Measurements from ENCODE around the gene C6orf15.

Gene C6orf15

GRCh38 chr6:31112478-31112877, at the start of gene C6orf15:
Gene C6orf15 (minus strand): TSS chr6:31112575. CDS start chr6:31112555, 20 bp downstream.
- no peak for DNase-seq (ENCODE audit: low read depth)

DNA sequence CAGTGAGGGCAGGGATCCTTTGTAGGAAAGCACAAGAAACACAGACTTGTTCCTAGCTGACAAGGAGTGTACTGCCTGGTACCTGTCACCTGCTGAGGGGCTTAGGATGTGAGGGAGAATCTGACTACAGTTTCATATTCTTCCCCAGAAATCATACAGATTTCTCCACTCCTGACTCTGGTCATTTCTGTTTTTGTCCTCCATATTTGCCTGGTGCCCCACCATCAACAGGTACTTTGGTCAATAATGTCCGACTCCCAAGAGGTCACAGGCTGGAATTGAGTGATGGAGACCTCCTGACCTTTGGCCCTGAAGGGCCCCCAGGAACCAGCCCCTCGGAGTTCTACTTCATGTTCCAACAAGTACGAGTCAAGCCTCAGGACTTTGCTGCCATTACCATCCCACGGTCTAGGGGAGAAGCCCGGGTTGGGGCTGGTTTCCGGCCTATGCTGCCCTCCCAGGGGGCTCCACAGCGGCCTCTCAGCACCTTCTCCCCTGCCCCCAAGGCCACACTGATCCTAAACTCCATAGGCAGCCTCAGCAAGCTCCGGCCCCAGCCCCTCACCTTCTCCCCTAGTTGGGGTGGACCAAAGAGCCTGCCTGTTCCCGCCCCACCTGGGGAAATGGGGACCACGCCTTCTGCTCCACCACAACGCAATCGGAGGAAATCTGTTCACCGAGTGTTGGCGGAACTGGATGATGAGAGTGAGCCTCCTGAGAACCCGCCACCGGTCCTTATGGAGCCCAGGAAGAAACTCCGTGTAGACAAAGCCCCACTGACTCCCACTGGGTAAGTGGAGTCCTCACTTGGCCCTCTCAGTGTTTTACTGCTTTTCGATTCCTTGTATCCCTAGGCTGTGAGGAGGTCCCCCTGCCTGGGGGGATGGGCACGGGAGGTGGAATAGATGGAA, 49.1 kb upstream of the C6orf15 start:
- no peak for DNase-seq (ENCODE audit: low read depth)

DNA sequence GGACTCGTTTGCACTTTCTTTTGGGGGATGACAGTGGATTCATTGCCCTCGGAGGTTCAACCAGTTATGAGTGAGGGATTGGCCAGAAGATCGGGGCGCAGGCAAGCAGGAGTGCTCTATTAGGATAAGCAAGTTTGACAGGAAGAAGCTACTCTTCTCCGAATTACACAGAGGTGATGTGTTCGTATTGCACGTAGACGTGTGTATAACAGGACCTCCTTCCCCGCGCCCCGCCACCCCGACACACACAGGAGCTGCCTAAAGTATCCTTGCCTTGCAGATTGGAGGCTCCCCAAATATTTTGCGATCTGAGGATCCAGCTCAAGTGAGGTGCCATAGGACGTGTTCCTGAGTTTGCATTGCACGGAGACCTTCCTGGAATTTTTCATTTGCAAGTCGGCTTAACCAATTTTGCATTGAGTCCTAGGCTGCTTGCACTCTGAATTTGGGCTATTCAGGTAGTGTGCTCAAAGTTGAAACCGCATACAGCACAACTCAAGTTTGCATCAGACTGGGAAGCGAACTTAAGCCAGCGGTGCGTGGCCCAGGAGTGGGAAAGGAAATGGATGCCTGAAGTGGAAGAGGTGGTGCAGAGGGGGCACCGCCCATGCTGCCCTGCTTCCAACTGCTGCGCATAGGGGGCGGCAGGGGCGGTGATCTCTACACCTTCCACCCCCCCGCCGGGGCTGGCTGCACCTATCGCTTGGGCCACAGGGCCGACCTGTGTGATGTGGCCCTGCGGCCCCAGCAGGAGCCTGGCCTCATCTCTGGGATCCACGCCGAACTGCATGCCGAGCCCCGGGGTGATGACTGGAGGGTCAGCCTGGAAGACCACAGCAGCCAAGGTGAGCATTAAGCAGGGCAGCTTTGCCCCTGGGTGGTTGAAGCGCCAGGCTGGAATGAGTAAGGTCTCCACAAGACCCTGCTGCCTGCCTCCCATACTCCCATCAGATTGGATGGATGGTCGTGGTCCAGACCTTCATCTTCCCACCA, 46.8 kb upstream of the C6orf15 start:
- DNase-seq (ENCODE audit: low read depth) = peak; percentile 17

GRCh38 chr6:31158140-31158862, 45.9 kb upstream of the C6orf15 start, which contains the start of gene TCF19:
Gene TCF19 (plus strand): TSS chr6:31158589. CDS start chr6:31159470, 881 bp downstream.
- DNase-seq (ENCODE audit: low read depth) = peak; percentile 99

GRCh38 chr6:31157513-31158139, 45.3 kb upstream of the C6orf15 start, which contains the start of gene CCHCR1:
Gene CCHCR1 (minus strand): TSS chr6:31157802. CDS start chr6:31157600, 202 bp downstream.
- DNase-seq (ENCODE audit: low read depth) = no peak

GRCh38 chr6:31156641-31157040, 44.3 kb upstream of the C6orf15 start:
- DNase-seq (ENCODE audit: low read depth) = no peak

- no peak for DNase-seq (ENCODE audit: low read depth)
Observed at GRCh38 chr6:31154436-31154835, 42.1 kb upstream of the C6orf15 start.

DNA sequence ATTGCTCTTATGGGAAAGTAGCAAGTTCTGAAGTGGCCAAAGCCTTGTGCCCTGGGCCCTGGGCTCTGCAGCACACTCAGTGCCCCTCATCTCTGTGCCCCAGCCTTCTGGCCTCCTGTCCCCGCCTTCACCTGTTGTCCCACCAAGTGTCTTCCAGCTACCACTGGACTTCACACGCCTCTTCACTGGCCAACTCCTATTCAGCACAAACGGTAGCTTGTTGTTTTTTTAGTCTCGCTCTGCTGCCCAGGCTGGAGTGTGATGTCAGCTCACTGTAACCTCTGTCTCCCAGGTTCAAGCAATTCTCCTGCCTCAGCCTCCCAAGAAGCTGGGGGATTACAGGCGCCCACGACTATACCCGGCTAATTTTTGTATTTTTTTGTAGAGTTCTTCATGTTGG, 40.4 kb upstream of the C6orf15 start:
- DNase-seq (ENCODE audit: low read depth) = no peak

GRCh38 chr6:31149827-31150447, 37.6 kb upstream of the C6orf15 start:
- DNase-seq (ENCODE audit: low read depth) = no peak

DNA sequence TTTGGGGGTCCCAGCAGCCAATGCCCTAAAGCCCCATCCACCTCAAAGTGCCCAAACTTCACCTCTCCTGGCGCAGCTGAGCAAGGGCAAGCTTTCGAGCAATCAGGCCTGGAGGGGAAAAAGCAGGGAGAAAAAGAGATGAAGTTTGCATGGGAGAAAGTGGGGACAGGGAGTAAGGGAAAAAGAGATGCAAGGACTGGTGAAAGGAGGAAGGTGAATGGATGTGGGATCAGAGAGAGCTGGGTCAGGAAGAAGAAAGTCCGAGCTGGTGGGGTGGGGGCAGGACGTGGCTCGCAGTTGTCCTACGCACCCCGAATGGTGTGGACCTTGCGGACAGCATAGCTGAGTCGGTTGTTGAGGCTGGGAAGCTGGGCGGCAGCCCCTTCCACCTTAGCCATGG, 33.0 kb upstream of the C6orf15 start:
- no peak for DNase-seq (ENCODE audit: low read depth)

GRCh38 chr6:31144970-31145340, 32.6 kb upstream of the C6orf15 start:
- no peak for DNase-seq (ENCODE audit: low read depth)

DNA sequence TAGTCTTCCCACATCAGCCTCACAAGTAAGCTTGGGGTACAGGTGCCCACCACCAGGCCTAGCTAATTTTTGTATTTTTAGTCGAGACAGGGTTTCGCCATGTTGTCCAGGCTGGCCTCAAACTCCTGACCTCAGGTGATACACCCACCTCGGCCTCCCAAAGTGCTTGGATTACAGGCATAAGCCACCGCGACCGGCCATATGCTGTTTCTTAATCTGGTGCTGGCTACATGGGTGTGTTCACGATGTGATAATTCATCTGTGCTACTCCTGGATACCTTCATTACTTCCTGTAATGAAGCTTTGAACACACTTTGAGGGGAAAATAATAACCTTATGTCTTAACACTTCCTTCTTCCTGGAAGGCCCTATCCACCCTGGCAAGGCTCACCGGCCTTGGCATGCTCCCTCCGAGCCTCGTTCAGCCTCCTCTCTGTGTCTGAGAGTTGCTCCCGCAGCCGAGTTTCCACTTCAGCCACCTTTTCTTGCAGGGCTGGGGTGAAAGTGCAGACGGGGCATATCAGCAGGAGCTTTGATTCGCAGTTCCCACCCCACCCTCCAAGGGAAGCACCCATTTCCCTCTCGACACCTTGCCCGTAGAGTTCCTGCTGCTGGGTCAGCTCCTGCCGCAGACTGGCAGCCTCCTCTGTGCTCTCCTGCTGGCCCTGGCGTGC, 32.1 kb upstream of the C6orf15 start:
- no peak for DNase-seq (ENCODE audit: low read depth)

DNA sequence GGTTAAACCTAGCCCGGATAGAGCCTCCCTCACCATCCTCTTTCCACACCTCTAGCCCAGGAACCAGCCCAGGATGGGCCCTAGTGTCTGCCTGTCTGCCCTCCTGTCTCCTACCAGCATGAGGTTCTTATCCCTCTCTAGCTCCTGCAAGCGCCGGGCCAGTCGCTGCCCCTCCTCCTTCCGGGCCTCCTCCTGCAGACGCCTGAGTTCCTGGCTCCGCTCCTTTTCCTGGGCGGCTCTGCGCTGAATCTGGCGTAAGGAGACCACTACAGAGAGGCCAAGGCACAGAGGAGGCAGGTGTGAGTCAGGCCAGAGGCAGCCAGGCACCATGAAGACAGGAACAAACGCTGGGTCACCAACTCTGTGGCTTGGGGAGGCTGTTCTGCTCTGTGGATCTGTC, 30.8 kb upstream of the C6orf15 start:
- no peak for DNase-seq (ENCODE audit: low read depth)

GRCh38 chr6:31142361-31142761, 30.0 kb upstream of the C6orf15 start:
- no peak for DNase-seq (ENCODE audit: low read depth)

GRCh38 chr6:31140643-31141042, 28.3 kb upstream of the C6orf15 start:
- DNase-seq (ENCODE audit: low read depth) = no peak

DNA sequence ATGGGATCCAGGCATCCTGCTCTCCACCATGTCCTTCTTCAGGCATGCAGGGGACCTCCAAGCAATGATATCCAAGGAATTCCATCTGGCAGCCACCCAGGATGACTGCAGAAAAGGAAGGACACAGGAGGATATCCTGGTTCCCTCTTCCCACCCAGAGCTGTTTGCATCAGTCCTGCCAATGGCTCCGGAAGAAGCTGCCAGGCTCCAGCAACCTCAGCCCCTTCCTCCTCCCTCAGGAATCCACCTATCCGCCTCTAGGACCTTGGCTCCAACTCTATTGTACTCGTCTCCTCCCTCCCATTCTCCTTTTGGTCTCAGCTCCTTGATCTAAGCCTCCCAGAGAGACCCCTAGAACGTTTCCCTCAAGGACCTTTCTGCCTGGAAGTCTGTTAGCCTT, 27.2 kb upstream of the C6orf15 start:
- no peak for DNase-seq (ENCODE audit: low read depth)

GRCh38 chr6:31138982-31139381, 26.6 kb upstream of the C6orf15 start, which contains the start of gene PSORS1C2:
Gene PSORS1C2 (minus strand): TSS chr6:31139066. CDS start chr6:31139026, 40 bp downstream.
- no peak for DNase-seq (ENCODE audit: low read depth)

DNA sequence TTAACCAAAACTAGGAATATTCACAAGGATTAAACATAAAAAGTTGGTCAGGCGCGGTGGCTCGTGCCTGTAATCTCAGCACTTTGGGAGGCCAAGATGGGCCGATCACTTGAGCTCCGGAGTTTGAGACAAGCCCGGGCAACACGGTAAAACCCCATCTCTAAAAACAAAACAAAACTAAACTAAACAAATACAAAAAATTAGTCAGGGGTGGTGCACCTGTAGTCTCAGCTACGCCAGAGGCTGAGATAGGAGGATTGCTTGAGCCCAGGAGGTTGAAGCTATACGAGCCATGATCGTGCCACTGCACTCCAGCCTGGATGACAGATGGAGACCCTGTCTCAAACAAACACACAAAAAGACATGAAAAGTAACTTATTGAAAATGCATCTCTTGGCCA, 23.3 kb upstream of the C6orf15 start:
- DNase-seq (ENCODE audit: low read depth) = no peak

GRCh38 chr6:31132806-31133205, 20.4 kb upstream of the C6orf15 start:
- DNase-seq (ENCODE audit: low read depth) = no peak

DNA sequence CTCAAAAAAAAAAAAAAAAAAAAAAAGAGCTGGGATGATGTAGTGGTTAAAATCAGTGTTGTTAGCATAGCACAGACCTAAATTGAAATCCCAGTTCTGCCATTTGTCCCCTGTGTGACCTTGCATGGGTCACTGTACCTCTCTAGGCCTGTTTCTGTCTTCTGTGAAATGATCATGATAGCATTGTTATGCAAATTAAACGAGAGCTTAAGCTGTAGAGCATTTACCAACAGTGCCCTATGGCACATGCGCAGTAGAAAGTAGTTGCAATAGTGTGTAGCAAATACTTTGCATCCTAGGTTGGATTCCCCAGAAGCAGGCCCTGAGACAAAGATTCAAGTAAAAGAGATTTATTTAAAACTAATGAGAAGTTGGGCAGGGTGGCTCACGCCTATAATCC, 19.2 kb upstream of the C6orf15 start:
- no peak for DNase-seq (ENCODE audit: low read depth)

Data from T-helper 22 cell (primary cell).